Measurements from ENCODE around the gene ANO4. TPM values are rescaled to one million over a fixed set of nuclear protein-coding genes. Genes with fewer than 3 reads are reported as not detected.

Gene ANO4
- total RNA-seq, 1 donor from 2014 or later, result 0.13 TPM

DNA sequence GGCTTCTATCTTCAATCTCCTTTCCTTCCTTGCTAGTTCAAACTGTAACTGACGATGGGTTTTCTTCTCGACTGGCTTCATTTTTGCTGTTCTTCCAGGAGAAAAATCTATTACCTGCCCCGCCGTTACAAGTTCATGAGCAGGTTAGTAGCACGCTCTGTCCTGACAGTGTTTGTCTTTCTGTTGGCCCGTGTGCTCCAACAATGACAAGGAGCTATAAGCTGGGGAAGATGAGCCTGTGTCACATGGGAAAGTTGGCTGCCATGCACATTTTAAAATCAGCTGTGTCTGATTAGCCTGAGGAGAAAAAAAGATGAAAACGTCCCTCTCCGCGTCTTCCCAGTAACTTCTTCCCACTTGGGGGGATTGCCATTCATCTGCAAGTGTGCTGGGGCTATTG, 180.2 kb downstream of the ANO4 start:
- TF ChIP-seq, protein P1, sequence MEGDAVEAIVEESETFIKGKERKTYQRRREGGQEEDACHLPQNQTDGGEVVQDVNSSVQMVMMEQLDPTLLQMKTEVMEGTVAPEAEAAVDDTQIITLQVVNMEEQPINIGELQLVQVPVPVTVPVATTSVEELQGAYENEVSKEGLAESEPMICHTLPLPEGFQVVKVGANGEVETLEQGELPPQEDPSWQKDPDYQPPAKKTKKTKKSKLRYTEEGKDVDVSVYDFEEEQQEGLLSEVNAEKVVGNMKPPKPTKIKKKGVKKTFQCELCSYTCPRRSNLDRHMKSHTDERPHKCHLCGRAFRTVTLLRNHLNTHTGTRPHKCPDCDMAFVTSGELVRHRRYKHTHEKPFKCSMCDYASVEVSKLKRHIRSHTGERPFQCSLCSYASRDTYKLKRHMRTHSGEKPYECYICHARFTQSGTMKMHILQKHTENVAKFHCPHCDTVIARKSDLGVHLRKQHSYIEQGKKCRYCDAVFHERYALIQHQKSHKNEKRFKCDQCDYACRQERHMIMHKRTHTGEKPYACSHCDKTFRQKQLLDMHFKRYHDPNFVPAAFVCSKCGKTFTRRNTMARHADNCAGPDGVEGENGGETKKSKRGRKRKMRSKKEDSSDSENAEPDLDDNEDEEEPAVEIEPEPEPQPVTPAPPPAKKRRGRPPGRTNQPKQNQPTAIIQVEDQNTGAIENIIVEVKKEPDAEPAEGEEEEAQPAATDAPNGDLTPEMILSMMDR (IDR thresholded peaks at IDR 0.05; ENCODE audit: insufficient read depth, low read length, poor library complexity, severe bottlenecking), result no peak
- Histone ChIP-seq H3K27me3 (ENCODE audit: control insufficient read depth, insufficient read depth, low read length) (no peaks in the 10 kb centered on the region), H3K36me3 (ENCODE audit: control insufficient read depth, insufficient read depth, low read length) (no peaks in the 10 kb centered on the region), H3K4me3 (ENCODE audit: low read depth, low read length) (no peak overlapping the region)
- DNase-seq (ENCODE audit: low read depth), result no peak

DNA sequence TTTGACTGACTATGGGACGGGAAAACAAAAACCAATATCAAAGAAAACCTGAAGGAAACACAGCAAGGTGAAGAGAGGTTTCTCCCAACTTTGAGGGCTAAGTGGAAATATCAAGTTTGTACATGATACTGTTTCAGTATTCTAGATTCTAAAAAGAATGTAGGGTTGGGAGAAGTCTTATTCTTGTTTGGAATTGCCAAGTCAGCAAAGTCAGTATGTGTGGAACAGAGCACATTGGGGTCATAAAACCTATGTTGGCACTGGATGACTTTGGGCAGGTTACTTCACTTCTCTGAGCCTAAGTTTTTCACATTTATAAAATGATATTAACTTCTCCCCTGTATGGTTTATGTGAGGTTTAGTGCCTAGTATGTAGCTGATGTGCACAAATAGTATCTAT, 182.2 kb downstream of the ANO4 start:
- no peak for DNase-seq (ENCODE audit: low read depth)
- Histone ChIP-seq H3K4me3 (ENCODE audit: low read depth, low read length) (no peak overlapping the region), H3K36me3 (ENCODE audit: control insufficient read depth, insufficient read depth, low read length) (no peaks in the 10 kb centered on the region), H3K27me3 (ENCODE audit: control insufficient read depth, insufficient read depth, low read length) (no peaks in the 10 kb centered on the region)
- TF ChIP-seq, protein P1 (IDR thresholded peaks at IDR 0.05; ENCODE audit: insufficient read depth, low read length, poor library complexity, severe bottlenecking), result no peak

- TF ChIP-seq, protein P1 (IDR thresholded peaks at IDR 0.05; ENCODE audit: insufficient read depth, low read length, poor library complexity, severe bottlenecking), result no peak
- no peaks in the 10 kb centered on the region for H3K27me3 ChIP-seq (ENCODE audit: control insufficient read depth, insufficient read depth, low read length)
- no peak for DNase-seq (ENCODE audit: low read depth)
- no peaks in the 10 kb centered on the region for H3K36me3 ChIP-seq (ENCODE audit: control insufficient read depth, insufficient read depth, low read length)
- no peak overlapping the region for H3K4me3 ChIP-seq (ENCODE audit: low read depth, low read length)
Observed at GRCh38 chr12:100980856-100981255, 186.3 kb downstream of the ANO4 start.

DNA sequence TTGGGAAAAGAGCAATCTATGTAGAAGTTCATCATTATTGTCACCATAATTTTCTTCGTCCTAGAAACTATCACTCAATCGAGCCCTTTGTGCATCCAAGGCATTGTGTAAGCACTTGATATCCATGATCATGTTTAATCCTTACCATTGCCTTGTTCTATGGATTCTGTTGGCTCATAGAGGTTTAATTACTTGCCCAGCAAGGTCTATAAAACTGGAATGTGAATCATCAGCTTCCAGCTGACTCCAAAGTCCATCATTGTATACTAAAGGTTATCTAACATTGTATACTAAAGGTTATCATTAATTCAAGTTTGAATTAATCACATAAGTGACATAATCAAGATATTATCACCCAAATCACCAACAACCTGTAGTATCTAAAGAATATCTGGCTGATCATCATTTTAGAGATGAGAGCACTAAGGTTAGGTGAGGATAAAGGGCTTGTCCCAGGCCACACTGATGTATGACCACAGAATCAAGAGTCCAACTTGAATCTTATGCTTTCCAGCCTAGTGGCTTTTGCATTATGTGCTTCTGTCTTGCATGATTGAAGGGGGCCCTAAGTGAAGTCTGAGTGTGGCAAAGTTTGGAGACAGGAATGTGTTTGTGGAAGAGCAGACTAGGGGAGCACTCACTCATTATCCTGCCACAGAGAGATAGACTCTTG, 188.1 kb downstream of the ANO4 start:
- Histone ChIP-seq H3K27me3 (ENCODE audit: control insufficient read depth, insufficient read depth, low read length) (no peaks in the 10 kb centered on the region), H3K36me3 (ENCODE audit: control insufficient read depth, insufficient read depth, low read length) (no peaks in the 10 kb centered on the region), H3K4me3 (ENCODE audit: low read depth, low read length) (no peak overlapping the region)
- DNase-seq (ENCODE audit: low read depth), result no peak
- TF ChIP-seq, protein P1 (IDR thresholded peaks at IDR 0.05; ENCODE audit: insufficient read depth, low read length, poor library complexity, severe bottlenecking), result no peak

- no peak for DNase-seq (ENCODE audit: low read depth)
- TF ChIP-seq, protein P1 (IDR thresholded peaks at IDR 0.05; ENCODE audit: insufficient read depth, low read length, poor library complexity, severe bottlenecking), result no peak
- no peak overlapping the region for H3K4me3 ChIP-seq (ENCODE audit: low read depth, low read length)
Observed at GRCh38 chr12:100984796-100985195, 190.2 kb downstream of the ANO4 start.

More at GRCh38 chr12:100984796-100985195, 190.2 kb downstream of the ANO4 start:
- Histone ChIP-seq H3K27me3 (ENCODE audit: control insufficient read depth, insufficient read depth, low read length) (no peaks in the 10 kb centered on the region), H3K36me3 (ENCODE audit: control insufficient read depth, insufficient read depth, low read length) (no peaks in the 10 kb centered on the region)
